Fibroblast of lung (primary cell): Measurements from ENCODE around the gene AGAP1. TPM values are rescaled to one million over a fixed set of nuclear protein-coding genes. Genes with fewer than 3 reads are reported as not detected.

Source experiments
- DNase-seq, 2 donors: peaks; one replicate each; pipeline versions ENCODE4 v3.0.0 to v3.0.0-alpha.2; 2010; ENCODE audit warnings: low read depth in 2 of 2
- H2AFZ ChIP-seq: 2 replicates; pipeline ENCODE4 v1.5.1; 2012; ENCODE audit warnings: low read length, control low read depth, inconsistent platforms
- H3K27ac ChIP-seq: 2 replicates; pipeline ENCODE4 v1.5.1; 2011; ENCODE audit warnings: low read length, control low read depth; ENCODE audit not compliant: insufficient read depth
- H3K27me3 ChIP-seq: 2 replicates; pipeline ENCODE4 v1.5.1; 2011; ENCODE audit warnings: mild to moderate bottlenecking, low read length; ENCODE audit not compliant: control insufficient read depth, insufficient read depth
- H3K36me3 ChIP-seq: 2 replicates; pipeline ENCODE4 v1.5.1; 2011; ENCODE audit warnings: low read length; ENCODE audit not compliant: control insufficient read depth, insufficient read depth
- H3K4me1 ChIP-seq: 2 replicates; pipeline ENCODE4 v1.5.1; 2011; ENCODE audit warnings: low read length; ENCODE audit not compliant: control insufficient read depth, insufficient read depth; ENCODE audit errors: extremely low read depth
- H3K4me2 ChIP-seq: 2 replicates; pipeline ENCODE4 v1.5.1; 2011; ENCODE audit warnings: low read length, control low read depth; ENCODE audit not compliant: insufficient read depth; ENCODE audit errors: extremely low read depth
- H3K4me3 ChIP-seq, 4 experiments: fragments of 200-600 bp in 1 of 4; sonication (generic) in 1 of 4; replicated peaks in 1 of 4; 2 replicates each; pipeline ENCODE4 v1.5.1; 2011 to 2016; ENCODE audit warnings: low read length in 4 of 4, low read depth in 3 of 4, mild to moderate bottlenecking in 3 of 4, control low read depth in 2 of 4, inconsistent platforms in 1 of 4, mixed read lengths in 1 of 4; ENCODE audit not compliant: insufficient read depth in 1 of 4; ENCODE audit errors: control extremely low read depth in 1 of 4
- H3K79me2 ChIP-seq: 2 replicates; pipeline ENCODE4 v1.5.1; 2012; ENCODE audit warnings: mild to moderate bottlenecking, low read length, inconsistent platforms; ENCODE audit not compliant: control insufficient read depth, insufficient read depth
- H3K9ac ChIP-seq: 2 replicates; pipeline ENCODE4 v1.5.1; 2011; ENCODE audit warnings: mild to moderate bottlenecking, low read length, control low read depth; ENCODE audit not compliant: insufficient read depth
- H3K9me3 ChIP-seq: 2 replicates; pipeline ENCODE4 v1.5.1; 2012; ENCODE audit warnings: low read depth, low read length; ENCODE audit not compliant: control insufficient read depth, insufficient read depth
- H4K20me1 ChIP-seq: 2 replicates; pipeline ENCODE4 v1.5.1; 2011; ENCODE audit warnings: low read length; ENCODE audit not compliant: control insufficient read depth, insufficient read depth; ENCODE audit errors: extremely low read depth
- CTCF ChIP-seq, 2 donors: IDR thresholded peaks in 1 of 2; conservative IDR thresholded peaks in 1 of 2; 1 replicate in 1 of 2; 2 replicates in 1 of 2; pipeline ENCODE4 v1.5.1; 2011 to 2012; ENCODE audit warnings: low read length in 2 of 2, control low read depth in 1 of 2, inconsistent platforms in 1 of 2, low read depth in 1 of 2, mild to moderate bottlenecking in 1 of 2
- EZH2 ChIP-seq: IDR thresholded peaks from 2 replicates; pipeline ENCODE4 v1.5.1; 2012; ENCODE audit warnings: low read length, control low read depth, mild to moderate bottlenecking; ENCODE audit errors: missing control alignments
- polyA plus RNA-seq, 2 donors: library from polyadenylated mRNA; depleted of rRNA in 1 of 2; stranded (reverse) in 1 of 2; unstranded in 1 of 2; fragments of >200 nt; gene quantifications; 2 replicates each; pipeline ENCODE4 v1.2.1, GENCODE V29; 2011 to 2012; ENCODE audit warnings: missing spikeins in 1 of 2
- total RNA-seq: library from RNA; depleted of rRNA; stranded (reverse); fragments of >200 nt; gene quantifications from 2 replicates; pipeline ENCODE4 v1.2.1, GENCODE V29; 2014

Gene AGAP1
- total and polyA plus RNA-seq, 2 donors (not counting 1 experiment from before 2014, with no cell fraction given) = 10.6 to 14.0 TPM

GRCh38 chr2:235639428-235639773 lies 145.6 kb downstream of the AGAP1 start:
- peaks cover 4% of the 10 kb centered on the region for H3K79me2 ChIP-seq
- peak overlapping the region; percentile 57 for H3K9ac ChIP-seq

GRCh38 chr2:235639885-235640284 lies 146.0 kb downstream of the AGAP1 start:
- Histone ChIP-seq H2AFZ (no peak overlapping the region), H3K79me2 (peaks cover 4% of the 10 kb centered on the region), H3K27ac (peak overlapping the region; percentile 91), H3K27me3 (no peaks in the 10 kb centered on the region), H3K4me2 (peak overlapping the region; percentile 55), H3K4me1 (peaks cover 35% of the 10 kb centered on the region), H3K36me3 (no peaks in the 10 kb centered on the region), H3K9ac (peak overlapping the region; percentile 57), H3K4me3 (no peak overlapping the region), H4K20me1 (no peaks in the 10 kb centered on the region), H3K9me3 (no peaks in the 10 kb centered on the region)
- no peak for TF ChIP-seq EZH2
- DNase-seq = no peak

More at GRCh38 chr2:235639428-235639773, 145.6 kb downstream of the AGAP1 start:
- Histone ChIP-seq H3K4me1 (peaks cover 35% of the 10 kb centered on the region), H3K4me2 (peak overlapping the region; percentile 55), H4K20me1 (no peaks in the 10 kb centered on the region), H3K4me3 (no peak overlapping the region), H3K27me3 (no peaks in the 10 kb centered on the region), H3K36me3 (no peaks in the 10 kb centered on the region), H2AFZ (no peak overlapping the region), H3K9me3 (no peaks in the 10 kb centered on the region), H3K27ac (peak overlapping the region; percentile 91)
- TF ChIP-seq EZH2 (no peak), CTCF (conservative IDR thresholded peaks at IDR 0.05 in 1 of 2, IDR thresholded peaks at IDR 0.05 in 1 of 2; ENCODE audit: low read depth in 1 of 2, low read length in 2 of 2) (no peak)
- peak; percentile 83 to 91 for DNase-seq

- no peaks in the 10 kb centered on the region for H4K20me1 ChIP-seq
- no peaks in the 10 kb centered on the region for H3K27me3 ChIP-seq
- H3K4me3 ChIP-seq = peak overlapping the region in 1 of 4 experiments; percentile 2
- H3K79me2 ChIP-seq = peaks cover 4% of the 10 kb centered on the region
- peaks cover 35% of the 10 kb centered on the region for H3K4me1 ChIP-seq
- H3K9me3 ChIP-seq = no peaks in the 10 kb centered on the region
- no peak overlapping the region for H2AFZ ChIP-seq
- TF ChIP-seq EZH2 (no peak), CTCF (conservative IDR thresholded peaks at IDR 0.05 in 1 of 2, IDR thresholded peaks at IDR 0.05 in 1 of 2; ENCODE audit: low read depth in 1 of 2, low read length in 2 of 2) (no peak)
- H3K4me2 ChIP-seq = peak overlapping the region; percentile 38
- H3K36me3 ChIP-seq = no peaks in the 10 kb centered on the region
- H3K27ac ChIP-seq = peak overlapping the region; percentile 91
- no peak overlapping the region for H3K9ac ChIP-seq
- DNase-seq = no peak
These were observed 146.5 kb downstream of the AGAP1 start for GRCh38 chr2:235640377-235640776.
